Thoracic aorta (tissue), 2 donors: ENCODE data around the gene PAK6. TPM values are rescaled to one million over a fixed set of nuclear protein-coding genes. Genes with fewer than 3 reads are reported as not detected.

ENCODE experiments used
- ATAC-seq: fragments of 150-250 bp; one replicate; pipeline ENCODE4 v1.8.0; 2017; ENCODE audit warnings: low read depth; ENCODE audit not compliant: insufficient number of reproducible peaks, low FRiP score
- DNase-seq: peaks from one replicate; pipeline ENCODE4 v3.0.0-alpha.2; 2020; ENCODE audit warnings: low spot score
- H3K27ac ChIP-seq, 2 donors: fragments of 200-600 bp; sonication (generic); 1 replicate in 1 of 2; 2 replicates in 1 of 2; pipeline ENCODE4 v1.5.1; 2016; ENCODE audit warnings: mild to moderate bottlenecking in 2 of 2, moderate library complexity in 2 of 2
- H3K27me3 ChIP-seq: fragments of 200-600 bp; sonication (generic); replicated peaks from 2 replicates; pipeline ENCODE4 v1.6.0; 2016; ENCODE audit warnings: mild to moderate bottlenecking; ENCODE audit not compliant: insufficient read depth
- H3K36me3 ChIP-seq: fragments of 200-600 bp; sonication (generic); one replicate; pipeline ENCODE4 v1.5.1; 2016
- H3K4me1 ChIP-seq, 2 donors: fragments of 200-600 bp; sonication (generic); 1 replicate in 1 of 2; 2 replicates in 1 of 2; pipeline versions ENCODE4 v1.5.1 to v1.6.0; 2016; ENCODE audit warnings: low read depth in 2 of 2, mild to moderate bottlenecking in 1 of 2; ENCODE audit not compliant: control insufficient read depth in 1 of 2
- H3K4me3 ChIP-seq: fragments of 200-600 bp; sonication (generic); 2 replicates; pipeline ENCODE4 v1.5.1; 2016; ENCODE audit warnings: mild to moderate bottlenecking
- H3K9me3 ChIP-seq: fragments of 200-600 bp; sonication (generic); 2 replicates; pipeline ENCODE4 v1.5.1; 2016
- CTCF ChIP-seq: fragments of 200-600 bp; sonication (generic); IDR thresholded peaks from one replicate; pipeline ENCODE4 v1.5.1; 2019; ENCODE audit warnings: antibody characterized with exemption
- total RNA-seq, 2 donors: library from RNA; depleted of rRNA; stranded (reverse); fragments of >200 nt; gene quantifications; one replicate each; pipeline versions ENCODE4 v1.1.0 to v1.2.3, GENCODE V29; 2016

Gene PAK6
- total RNA-seq, 2 donors from 2014 or later, result 0.68 to 0.78 TPM

DNA sequence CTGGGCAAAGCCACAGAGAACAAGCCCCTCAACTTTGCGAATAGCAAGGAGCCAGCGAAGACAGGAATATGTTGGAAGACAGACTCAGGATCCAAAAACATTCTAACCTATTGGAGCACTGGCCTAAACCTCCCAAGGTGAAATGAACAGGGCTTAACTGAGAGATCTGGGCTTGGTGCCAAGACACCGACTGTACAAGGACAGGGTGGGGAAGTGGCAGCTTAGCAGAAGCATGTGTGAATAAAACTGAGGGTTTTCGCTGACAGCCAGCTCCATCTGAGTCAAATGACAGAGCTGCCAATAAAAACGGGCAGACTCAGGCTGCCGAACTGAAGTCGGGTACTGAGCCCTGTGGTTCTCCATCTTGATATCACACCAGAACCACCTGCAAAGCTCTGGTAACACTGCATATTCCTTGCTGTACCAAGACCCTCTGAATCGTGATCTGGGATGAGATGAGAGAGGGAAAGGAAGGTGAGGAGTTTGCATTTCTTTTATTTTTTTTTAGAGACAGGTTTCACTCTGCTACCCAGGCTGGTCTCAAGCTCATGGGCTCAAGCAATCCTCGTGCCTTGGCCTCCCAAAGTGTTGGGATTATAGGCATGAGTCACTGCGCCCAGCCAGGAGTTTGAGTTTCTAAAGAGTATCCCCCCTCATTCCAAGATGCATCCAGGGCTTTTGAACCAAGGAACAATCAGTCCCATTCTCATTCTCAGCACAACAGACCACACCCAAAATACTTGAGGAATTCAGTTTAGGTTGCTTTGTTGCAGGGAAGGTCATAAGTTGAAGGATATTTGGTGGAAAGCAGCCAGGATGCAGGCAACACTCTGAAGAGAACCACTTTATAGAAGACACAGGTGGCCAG lies 74.9 kb downstream of the PAK6 start:
- Histone ChIP-seq H3K4me3 (no peak overlapping the region), H3K36me3 (no peaks in the 10 kb centered on the region), H3K27me3 (no peaks in the 10 kb centered on the region), H3K27ac (no peak overlapping the region), H3K4me1 (peaks cover 4 to 15% of the 10 kb centered on the region in 2 donors), H3K9me3 (no peaks in the 10 kb centered on the region)
- DNase-seq (no peak), ATAC-seq (peak; percentile 35)
- no peak for TF ChIP-seq CTCF

DNA sequence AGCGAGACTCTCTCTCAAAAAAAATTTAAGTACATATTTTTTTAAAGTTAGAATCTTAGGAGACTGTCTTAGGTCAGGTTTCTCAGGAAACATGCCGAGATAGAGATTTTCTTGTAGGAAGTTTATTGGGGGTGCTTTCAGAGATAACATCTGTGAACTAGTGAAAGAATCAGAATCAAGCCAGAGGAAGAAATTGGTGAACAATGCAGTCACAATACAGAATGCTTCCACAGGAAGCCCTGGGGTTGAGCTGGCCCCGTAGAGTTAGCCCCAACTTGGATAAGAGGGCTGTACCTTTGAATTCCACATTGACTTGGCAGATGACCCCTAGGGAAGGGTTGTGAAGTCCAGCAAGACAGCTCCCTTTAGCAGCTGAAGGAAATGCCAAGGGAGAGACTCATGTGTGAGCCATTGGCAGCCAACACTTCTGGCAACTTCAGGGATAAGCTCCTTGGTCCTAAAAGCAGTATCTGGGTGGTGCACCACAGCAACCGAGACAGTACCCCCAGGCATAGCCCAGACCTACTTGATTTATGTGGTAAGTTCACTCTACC lies 75.9 kb downstream of the PAK6 start:
- peaks cover 4 to 15% of the 10 kb centered on the region in 2 donors for H3K4me1 ChIP-seq
- no peaks in the 10 kb centered on the region for H3K27me3 ChIP-seq
- no peaks in the 10 kb centered on the region for H3K9me3 ChIP-seq
- DNase-seq (no peak), ATAC-seq (no peak)
- H3K27ac ChIP-seq, result no peak overlapping the region
- no peaks in the 10 kb centered on the region for H3K36me3 ChIP-seq
- TF ChIP-seq CTCF, result no peak
- H3K4me3 ChIP-seq, result no peak overlapping the region

DNA sequence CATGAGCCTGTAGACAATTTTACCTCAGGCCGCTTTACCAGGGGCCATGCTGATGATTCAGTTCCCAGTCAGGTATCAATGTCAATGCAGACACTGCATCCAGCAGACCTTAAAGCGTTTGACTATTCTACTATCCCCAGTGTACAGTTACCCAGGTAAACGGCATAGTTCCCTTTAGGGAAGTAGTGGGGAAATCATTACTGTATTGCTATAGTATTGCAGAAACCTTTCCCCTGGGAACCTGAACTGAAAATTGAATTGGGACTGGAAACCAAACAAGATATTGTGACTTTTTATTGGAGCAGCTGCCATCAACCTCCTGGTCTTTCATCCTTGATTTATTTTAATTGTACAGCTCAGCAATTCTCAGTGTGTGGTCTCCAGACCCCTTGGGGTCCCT lies 78.1 kb downstream of the PAK6 start:
- H3K4me1 ChIP-seq, result peaks cover 4 to 18% of the 10 kb centered on the region in 2 donors
- DNase-seq (no peak), ATAC-seq (no peak)
- H3K4me3 ChIP-seq, result no peak overlapping the region
- no peaks in the 10 kb centered on the region for H3K27me3 ChIP-seq
- H3K27ac ChIP-seq, result no peak overlapping the region
- no peak for TF ChIP-seq CTCF
- no peaks in the 10 kb centered on the region for H3K36me3 ChIP-seq
- no peaks in the 10 kb centered on the region for H3K9me3 ChIP-seq

- Histone ChIP-seq H3K9me3 (no peaks in the 10 kb centered on the region), H3K4me3 (no peak overlapping the region), H3K36me3 (no peaks in the 10 kb centered on the region), H3K27ac (no peak overlapping the region), H3K27me3 (no peaks in the 10 kb centered on the region), H3K4me1 (peaks cover 4 to 24% of the 10 kb centered on the region in 2 donors)
- TF ChIP-seq CTCF, result no peak
- ATAC-seq (no peak), DNase-seq (no peak)
These were observed 78.7 kb downstream of the PAK6 start for GRCh38 chr15:40317580-40317979.

GRCh38 chr15:40320409-40320808 lies 81.5 kb downstream of the PAK6 start:
- Histone ChIP-seq H3K4me3 (no peak overlapping the region), H3K27ac (no peak overlapping the region), H3K27me3 (no peaks in the 10 kb centered on the region), H3K9me3 (no peaks in the 10 kb centered on the region), H3K4me1 (peaks cover 3 to 18% of the 10 kb centered on the region in 2 donors), H3K36me3 (no peaks in the 10 kb centered on the region)
- ATAC-seq, result no peak
- DNase-seq, result no peak
- TF ChIP-seq CTCF, result no peak
